GM23338 (cell line): Measurements from ENCODE around the gene FMOD. TPM values are rescaled to one million over a fixed set of nuclear protein-coding genes. Genes with fewer than 3 reads are reported as not detected.
A peak's percentile ranks its signal among the peaks of the same experiment; 100 is the strongest.

Experiments used
- ATAC-seq: fragments of 200-7000 bp; cut with Tn5 transposase; 3 replicates; pipeline ENCODE4 v1.9.1; 2020
- DNase-seq: peaks from one replicate; pipeline ENCODE4 v3.0.0-alpha.2; 2015; ENCODE audit warnings: low spot score
- H2AFZ ChIP-seq: fragments of 200-600 bp; sonication (generic); 2 replicates; pipeline ENCODE4 v1.8.0; 2016; ENCODE audit warnings: antibody characterized with exemption, mild to moderate bottlenecking, moderate library complexity
- H3F3A ChIP-seq: fragments of 200-600 bp; sonication (generic); replicated peaks from 2 replicates; pipeline ENCODE4 v1.8.0; 2017; ENCODE audit warnings: antibody characterized with exemption, mixed run types, low read depth
- H3K27ac ChIP-seq: fragments of 200-600 bp; sonication (generic); 2 replicates; pipeline ENCODE4 v1.6.1; 2016; ENCODE audit warnings: low read depth
- H3K27me3 ChIP-seq: fragments of 200-600 bp; sonication (generic); 2 replicates; pipeline ENCODE4 v1.8.0; 2016; ENCODE audit warnings: mild to moderate bottlenecking, mixed run types, moderate library complexity; ENCODE audit not compliant: insufficient read depth
- H3K36me3 ChIP-seq: fragments of 200-600 bp; sonication (generic); 2 replicates; pipeline ENCODE4 v1.8.0; 2016; ENCODE audit warnings: mild to moderate bottlenecking; ENCODE audit not compliant: insufficient read depth
- H3K4me1 ChIP-seq: fragments of 200-600 bp; sonication (generic); 2 replicates; pipeline ENCODE4 v1.8.0; 2016; ENCODE audit warnings: mild to moderate bottlenecking, moderate library complexity; ENCODE audit not compliant: insufficient read depth
- H3K4me2 ChIP-seq: fragments of 200-600 bp; sonication (generic); 2 replicates; pipeline ENCODE4 v1.7.1; 2017; ENCODE audit warnings: mixed run types
- H3K4me3 ChIP-seq: fragments of 200-600 bp; sonication (generic); 2 replicates; pipeline ENCODE4 v1.6.1; 2016; ENCODE audit warnings: mixed run types
- H3K79me2 ChIP-seq: fragments of 200-600 bp; sonication (generic); replicated peaks from 2 replicates; pipeline ENCODE4 v1.8.0; 2017; ENCODE audit warnings: mild to moderate bottlenecking; ENCODE audit not compliant: insufficient read depth
- H3K9me2 ChIP-seq: fragments of 200-600 bp; sonication (generic); 2 replicates; pipeline ENCODE4 v1.8.0; 2017; ENCODE audit not compliant: insufficient read depth
- H4K20me1 ChIP-seq: fragments of 200-600 bp; sonication (generic); replicated peaks from 2 replicates; pipeline ENCODE4 v1.8.0; 2017; ENCODE audit warnings: mild to moderate bottlenecking; ENCODE audit not compliant: insufficient read depth
- H3K27ac Mint-ChIP-seq: 2 replicates; pipeline ENCODE4 v1.8.0; 2020; ENCODE audit warnings: inconsistent platforms, mild to moderate bottlenecking, moderate library complexity, mixed read lengths
- H3K27me3 Mint-ChIP-seq: 3 replicates; pipeline ENCODE4 v1.8.0; 2022; ENCODE audit warnings: low read depth, mild to moderate bottlenecking, moderate library complexity, mixed read lengths, inconsistent platforms; ENCODE audit not compliant: insufficient read depth, poor library complexity
- H3K36me3 Mint-ChIP-seq: 3 replicates; pipeline ENCODE4 v1.8.0; 2021; ENCODE audit warnings: low read depth, mild to moderate bottlenecking, inconsistent platforms, moderate library complexity, mixed read lengths
- H3K4me1 Mint-ChIP-seq: 3 replicates; pipeline ENCODE4 v1.8.0; 2020; ENCODE audit warnings: mild to moderate bottlenecking, inconsistent platforms, mixed read lengths
- H3K4me3 Mint-ChIP-seq: 3 replicates; pipeline ENCODE4 v1.8.0; 2021; ENCODE audit warnings: moderate library complexity, mild to moderate bottlenecking, inconsistent platforms, mixed read lengths
- H3K9me3 Mint-ChIP-seq: 3 replicates; pipeline ENCODE4 v1.8.0; 2020; ENCODE audit warnings: moderate library complexity, mild to moderate bottlenecking, inconsistent platforms, mixed read lengths
- POLR2AphosphoS5 ChIP-seq: IDR thresholded peaks from 2 replicates; pipeline ENCODE4 v1.6.1; 2016; ENCODE audit warnings: antibody characterized with exemption, low read depth
- ZNF114 ChIP-seq: fragments of 250-450 bp; sonication (Bioruptor Pico); IDR thresholded peaks from 2 replicates; pipeline ENCODE4 v1.5.0; 2020; ENCODE audit warnings: mild to moderate bottlenecking, moderate library complexity
- long read RNA-seq: library from polyadenylated mRNA; unstranded; transcript quantifications from one replicate; pipeline ENCODE4 v2.0.0, GENCODE V29; 2020; ENCODE audit not compliant: unreplicated experiment
- polyA plus RNA-seq: library from polyadenylated mRNA; unstranded; fragments of >200 nt; fragmentation: Nextera tagmentation; extraction: Ambion mirVana; gene quantifications from 2 replicates; pipeline ENCODE4 v1.2.1, GENCODE V29; 2016
- total RNA-seq: library from RNA; depleted of rRNA; stranded (reverse); fragments of >200 nt; shearing (Covaris generic); gene quantifications from 2 replicates; pipeline ENCODE4 v1.2.3, GENCODE V29; 2014; rRNA removed
- TF ChIP-seq, protein P1 (sequence below), 2 experiments: fragments of 200-600 bp in 1 of 2; sonication (generic) in 1 of 2; conservative IDR thresholded peaks; 2 replicates each; pipeline versions ENCODE4 v1.5.1 to v1.6.1; 2016 to 2017; ENCODE audit warnings: antibody characterized with exemption in 2 of 2, low read depth in 2 of 2, mild to moderate bottlenecking in 2 of 2, moderate library complexity in 1 of 2
- TF ChIP-seq, protein P2 (sequence below): fragments of 250-450 bp; sonication (Bioruptor Pico); IDR thresholded peaks from 2 replicates; pipeline ENCODE4 v1.5.0; 2020; ENCODE audit warnings: mild to moderate bottlenecking, moderate library complexity
- TF ChIP-seq, protein P3 (sequence below): IDR thresholded peaks from 2 replicates; pipeline ENCODE4 v1.6.1; 2016; ENCODE audit warnings: antibody characterized with exemption

FMOD gene
- total RNA-seq (0.31 and 1.3 TPM in 2 replicates), polyA plus RNA-seq (0.27 TPM in 1 of 2 replicates, not detected in the other)
- long read RNA-seq, partial matches to known transcripts = 1 of 1 reads
- long read RNA-seq, other reads (novel, unspliced or antisense) = 0 of 1 reads

DNA sequence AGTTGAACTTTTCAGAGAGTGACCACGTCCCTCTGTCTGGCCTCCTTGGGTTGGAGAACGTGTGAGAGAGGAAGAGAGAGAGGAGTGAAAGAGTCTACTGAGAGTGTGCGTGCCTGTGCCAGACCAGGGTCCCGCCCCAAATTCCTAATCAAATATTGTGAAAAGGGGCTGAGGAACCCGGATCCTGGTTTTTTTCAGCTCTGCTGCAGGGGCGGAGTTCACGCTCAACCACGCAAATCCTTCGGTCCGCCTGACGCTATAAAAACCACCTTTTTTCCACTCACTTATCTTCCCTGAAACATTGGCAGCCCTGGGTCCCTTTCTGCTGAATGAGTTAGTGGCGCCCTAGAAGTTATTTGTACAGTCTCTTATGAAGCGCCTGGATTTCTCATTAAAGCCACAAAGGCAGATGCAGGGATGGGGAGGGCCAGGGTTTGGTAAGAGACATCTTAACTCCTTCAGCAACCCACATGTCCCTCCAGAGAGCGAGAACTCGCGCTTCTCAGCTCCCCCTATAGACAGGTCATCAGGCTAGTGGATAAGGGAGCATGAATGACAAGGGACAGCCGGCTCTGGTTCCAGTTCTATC lies at the start of gene FMOD:
Gene FMOD, minus strand, starts transcription at position 86 of the 589 bp plus-strand sequence. CDS start 2,852 bp downstream, outside the sequence.
- Histone ChIP-seq H3K36me3 (no peaks in the 10 kb centered on the region), H3K9me2 (0 out of 2 replicates have a peak, but pooled peaks cover 6% of the 10 kb centered on the region), H2AFZ (peak within 1 kb of the TSS; percentile 99), H4K20me1 (no peaks in the 10 kb centered on the region), H3F3A (no peaks in the 10 kb centered on the region), H3K4me1 (no peaks in the 10 kb centered on the region), H3K4me2 (peak within 1 kb of the TSS; percentile 70), H3K4me3 (peak within 1 kb of the TSS; percentile 39; the same call in 1 of the 2 replicates), H3K27ac (no peak within 1 kb of the TSS), H3K27me3 (no peaks in the 10 kb centered on the region), H3K79me2 (no peaks in the 10 kb centered on the region)
- peaks cover 4% of the 10 kb centered on the region; the same call in 2 of the 3 replicates for H3K4me1 Mint-ChIP-seq
- H3K4me3 Mint-ChIP-seq = no peak within 1 kb of the TSS
- no peak within 1 kb of the TSS for H3K27ac Mint-ChIP-seq
- H3K9me3 Mint-ChIP-seq = no peaks in the 10 kb centered on the region; the same call in 2 of the 3 replicates
- H3K36me3 Mint-ChIP-seq = no peaks in the 10 kb centered on the region
- H3K27me3 Mint-ChIP-seq = peaks cover 6% of the 10 kb centered on the region
- ATAC-seq (peak; percentile 98), DNase-seq (peak; percentile 71)
- TF ChIP-seq ZNF114 (CRISPR knock-in tag) = no peak
- TF ChIP-seq, protein P1, sequence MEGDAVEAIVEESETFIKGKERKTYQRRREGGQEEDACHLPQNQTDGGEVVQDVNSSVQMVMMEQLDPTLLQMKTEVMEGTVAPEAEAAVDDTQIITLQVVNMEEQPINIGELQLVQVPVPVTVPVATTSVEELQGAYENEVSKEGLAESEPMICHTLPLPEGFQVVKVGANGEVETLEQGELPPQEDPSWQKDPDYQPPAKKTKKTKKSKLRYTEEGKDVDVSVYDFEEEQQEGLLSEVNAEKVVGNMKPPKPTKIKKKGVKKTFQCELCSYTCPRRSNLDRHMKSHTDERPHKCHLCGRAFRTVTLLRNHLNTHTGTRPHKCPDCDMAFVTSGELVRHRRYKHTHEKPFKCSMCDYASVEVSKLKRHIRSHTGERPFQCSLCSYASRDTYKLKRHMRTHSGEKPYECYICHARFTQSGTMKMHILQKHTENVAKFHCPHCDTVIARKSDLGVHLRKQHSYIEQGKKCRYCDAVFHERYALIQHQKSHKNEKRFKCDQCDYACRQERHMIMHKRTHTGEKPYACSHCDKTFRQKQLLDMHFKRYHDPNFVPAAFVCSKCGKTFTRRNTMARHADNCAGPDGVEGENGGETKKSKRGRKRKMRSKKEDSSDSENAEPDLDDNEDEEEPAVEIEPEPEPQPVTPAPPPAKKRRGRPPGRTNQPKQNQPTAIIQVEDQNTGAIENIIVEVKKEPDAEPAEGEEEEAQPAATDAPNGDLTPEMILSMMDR (conservative IDR thresholded peaks at IDR 0.05; ENCODE audit: low read depth in 2 of 2) = peak; percentile 42 to 61

DNA sequence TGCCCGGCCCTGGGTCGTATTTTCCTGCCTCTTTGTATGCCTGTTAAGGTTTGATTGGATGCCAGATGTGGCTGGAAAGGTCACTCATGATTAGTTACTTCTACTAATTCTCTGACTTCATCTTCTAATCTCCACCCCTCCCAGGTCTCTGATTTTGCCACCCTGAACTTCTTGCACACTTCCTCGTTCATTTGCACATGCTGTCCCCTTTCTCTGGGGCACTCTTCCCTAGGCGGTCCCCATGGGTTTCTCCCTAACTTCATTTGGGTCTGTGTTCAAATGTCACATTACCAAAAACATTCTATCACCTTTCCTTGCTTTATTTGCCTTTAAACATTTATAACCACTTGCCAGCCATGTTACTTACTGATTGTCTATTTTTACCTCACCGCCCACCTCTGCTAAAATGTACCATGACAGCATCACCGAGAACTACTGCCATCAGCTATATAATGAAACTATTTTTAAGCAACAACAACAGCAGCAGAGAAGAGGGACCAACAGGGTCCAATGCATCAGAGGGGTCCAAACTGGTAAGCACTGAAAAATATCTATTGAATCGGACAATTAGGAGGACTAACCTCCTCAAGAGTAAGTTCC lies 45.8 kb upstream of the FMOD start:
- Histone ChIP-seq H3K9me2 (0 out of 2 replicates have a peak, but pooled peaks cover 3% of the 10 kb centered on the region), H3K4me3 (no peak overlapping the region), H3F3A (no peaks in the 10 kb centered on the region), H3K79me2 (no peaks in the 10 kb centered on the region), H3K36me3 (no peaks in the 10 kb centered on the region), H3K4me2 (no peak overlapping the region), H2AFZ (no peak overlapping the region), H3K27me3 (no peaks in the 10 kb centered on the region), H3K27ac (no peak overlapping the region), H3K4me1 (peaks cover under 1% of the 10 kb centered on the region; the same call in 1 of the 2 replicates), H4K20me1 (no peaks in the 10 kb centered on the region)
- Mint-ChIP-seq H3K27ac (no peak overlapping the region), H3K4me3 (no peak overlapping the region), H3K4me1 (peaks cover 5% of the 10 kb centered on the region), H3K36me3 (no peaks in the 10 kb centered on the region), H3K27me3 (no peaks in the 10 kb centered on the region), H3K9me3 (no peaks in the 10 kb centered on the region)
- DNase-seq (no peak), ATAC-seq (no peak)
- TF ChIP-seq, protein P2, sequence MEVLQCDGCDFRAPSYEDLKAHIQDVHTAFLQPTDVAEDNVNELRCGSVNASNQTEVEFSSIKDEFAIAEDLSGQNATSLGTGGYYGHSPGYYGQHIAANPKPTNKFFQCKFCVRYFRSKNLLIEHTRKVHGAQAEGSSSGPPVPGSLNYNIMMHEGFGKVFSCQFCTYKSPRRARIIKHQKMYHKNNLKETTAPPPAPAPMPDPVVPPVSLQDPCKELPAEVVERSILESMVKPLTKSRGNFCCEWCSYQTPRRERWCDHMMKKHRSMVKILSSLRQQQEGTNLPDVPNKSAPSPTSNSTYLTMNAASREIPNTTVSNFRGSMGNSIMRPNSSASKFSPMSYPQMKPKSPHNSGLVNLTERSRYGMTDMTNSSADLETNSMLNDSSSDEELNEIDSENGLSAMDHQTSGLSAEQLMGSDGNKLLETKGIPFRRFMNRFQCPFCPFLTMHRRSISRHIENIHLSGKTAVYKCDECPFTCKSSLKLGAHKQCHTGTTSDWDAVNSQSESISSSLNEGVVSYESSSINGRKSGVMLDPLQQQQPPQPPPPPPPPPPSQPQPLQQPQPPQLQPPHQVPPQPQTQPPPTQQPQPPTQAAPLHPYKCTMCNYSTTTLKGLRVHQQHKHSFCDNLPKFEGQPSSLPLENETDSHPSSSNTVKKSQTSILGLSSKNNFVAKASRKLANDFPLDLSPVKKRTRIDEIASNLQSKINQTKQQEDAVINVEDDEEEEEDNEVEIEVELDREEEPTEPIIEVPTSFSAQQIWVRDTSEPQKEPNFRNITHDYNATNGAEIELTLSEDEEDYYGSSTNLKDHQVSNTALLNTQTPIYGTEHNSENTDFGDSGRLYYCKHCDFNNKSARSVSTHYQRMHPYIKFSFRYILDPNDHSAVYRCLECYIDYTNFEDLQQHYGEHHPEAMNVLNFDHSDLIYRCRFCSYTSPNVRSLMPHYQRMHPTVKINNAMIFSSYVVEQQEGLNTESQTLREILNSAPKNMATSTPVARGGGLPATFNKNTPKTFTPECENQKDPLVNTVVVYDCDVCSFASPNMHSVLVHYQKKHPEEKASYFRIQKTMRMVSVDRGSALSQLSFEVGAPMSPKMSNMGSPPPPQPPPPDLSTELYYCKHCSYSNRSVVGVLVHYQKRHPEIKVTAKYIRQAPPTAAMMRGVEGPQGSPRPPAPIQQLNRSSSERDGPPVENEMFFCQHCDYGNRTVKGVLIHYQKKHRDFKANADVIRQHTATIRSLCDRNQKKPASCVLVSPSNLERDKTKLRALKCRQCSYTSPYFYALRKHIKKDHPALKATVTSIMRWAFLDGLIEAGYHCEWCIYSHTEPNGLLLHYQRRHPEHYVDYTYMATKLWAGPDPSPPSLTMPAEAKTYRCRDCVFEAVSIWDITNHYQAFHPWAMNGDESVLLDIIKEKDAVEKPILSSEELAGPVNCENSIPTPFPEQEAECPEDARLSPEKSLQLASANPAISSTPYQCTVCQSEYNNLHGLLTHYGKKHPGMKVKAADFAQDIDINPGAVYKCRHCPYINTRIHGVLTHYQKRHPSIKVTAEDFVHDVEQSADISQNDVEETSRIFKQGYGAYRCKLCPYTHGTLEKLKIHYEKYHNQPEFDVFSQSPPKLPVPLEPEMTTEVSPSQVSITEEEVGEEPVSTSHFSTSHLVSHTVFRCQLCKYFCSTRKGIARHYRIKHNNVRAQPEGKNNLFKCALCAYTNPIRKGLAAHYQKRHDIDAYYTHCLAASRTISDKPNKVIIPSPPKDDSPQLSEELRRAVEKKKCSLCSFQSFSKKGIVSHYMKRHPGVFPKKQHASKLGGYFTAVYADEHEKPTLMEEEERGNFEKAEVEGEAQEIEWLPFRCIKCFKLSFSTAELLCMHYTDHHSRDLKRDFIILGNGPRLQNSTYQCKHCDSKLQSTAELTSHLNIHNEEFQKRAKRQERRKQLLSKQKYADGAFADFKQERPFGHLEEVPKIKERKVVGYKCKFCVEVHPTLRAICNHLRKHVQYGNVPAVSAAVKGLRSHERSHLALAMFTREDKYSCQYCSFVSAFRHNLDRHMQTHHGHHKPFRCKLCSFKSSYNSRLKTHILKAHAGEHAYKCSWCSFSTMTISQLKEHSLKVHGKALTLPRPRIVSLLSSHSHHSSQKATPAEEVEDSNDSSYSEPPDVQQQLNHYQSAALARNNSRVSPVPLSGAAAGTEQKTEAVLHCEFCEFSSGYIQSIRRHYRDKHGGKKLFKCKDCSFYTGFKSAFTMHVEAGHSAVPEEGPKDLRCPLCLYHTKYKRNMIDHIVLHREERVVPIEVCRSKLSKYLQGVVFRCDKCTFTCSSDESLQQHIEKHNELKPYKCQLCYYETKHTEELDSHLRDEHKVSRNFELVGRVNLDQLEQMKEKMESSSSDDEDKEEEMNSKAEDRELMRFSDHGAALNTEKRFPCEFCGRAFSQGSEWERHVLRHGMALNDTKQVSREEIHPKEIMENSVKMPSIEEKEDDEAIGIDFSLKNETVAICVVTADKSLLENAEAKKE = no peak
- TF ChIP-seq POLR2AphosphoS5 = no peak
- TF ChIP-seq, protein P3, sequence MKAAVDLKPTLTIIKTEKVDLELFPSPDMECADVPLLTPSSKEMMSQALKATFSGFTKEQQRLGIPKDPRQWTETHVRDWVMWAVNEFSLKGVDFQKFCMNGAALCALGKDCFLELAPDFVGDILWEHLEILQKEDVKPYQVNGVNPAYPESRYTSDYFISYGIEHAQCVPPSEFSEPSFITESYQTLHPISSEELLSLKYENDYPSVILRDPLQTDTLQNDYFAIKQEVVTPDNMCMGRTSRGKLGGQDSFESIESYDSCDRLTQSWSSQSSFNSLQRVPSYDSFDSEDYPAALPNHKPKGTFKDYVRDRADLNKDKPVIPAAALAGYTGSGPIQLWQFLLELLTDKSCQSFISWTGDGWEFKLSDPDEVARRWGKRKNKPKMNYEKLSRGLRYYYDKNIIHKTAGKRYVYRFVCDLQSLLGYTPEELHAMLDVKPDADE = no peak
